OCI-LY7 (cell line): ENCODE measurements around the gene TSSK6. TPM values are rescaled to one million over a fixed set of nuclear protein-coding genes. Genes with fewer than 3 reads are reported as not detected.

ENCODE experiments used
- BruUV-seq: library from RNA; stranded (reverse); fragments of 400-500 nt; replicated peaks from 2 replicates; lab custom pipeline; 2021; lab: Mats Ljungman, UMichigan
- CTCF ChIA-PET: fragments of 300-600 bp; sonication (Branson Sonifier 250); formaldehyde crosslinking; loops from one replicate; lab custom pipeline; 2022; ENCODE audit warnings: antibody characterized with exemption; ENCODE audit not compliant: unreplicated experiment; lab: Charles Lee
- POLR2A ChIA-PET: fragments of 300-600 bp; sonication (Branson Sonifier 250); formaldehyde crosslinking; loops from one replicate; lab custom pipeline; 2022; ENCODE audit warnings: antibody characterized with exemption; lab: Charles Lee
- DNase-seq: peaks from one replicate; pipeline ENCODE4 v3.0.0-alpha.2; 2015; ENCODE audit warnings: low spot score
- H2AFZ ChIP-seq: fragments of 200-600 bp; sonication (generic), shearing (Covaris generic); 2 replicates; pipeline ENCODE4 v1.6.1; 2014; ENCODE audit warnings: mild to moderate bottlenecking, antibody characterized with exemption, low read length, moderate library complexity
- H3K27ac ChIP-seq: fragments of 200-600 bp; sonication (generic); 2 replicates; pipeline ENCODE4 v1.5.1; 2014; ENCODE audit warnings: mixed run types, low read depth, mild to moderate bottlenecking, moderate library complexity, low read length, inconsistent platforms; ENCODE audit not compliant: poor library complexity, severe bottlenecking
- H3K36me3 ChIP-seq: fragments of 200-600 bp; sonication (generic); 2 replicates; pipeline ENCODE4 v1.6.1; 2014; ENCODE audit warnings: mild to moderate bottlenecking, antibody characterized with exemption, low read length, moderate library complexity, mixed read lengths; ENCODE audit not compliant: insufficient read depth
- H3K4me1 ChIP-seq: fragments of 200-600 bp; sonication (generic); 2 replicates; pipeline ENCODE4 v1.5.1; 2014; ENCODE audit warnings: mild to moderate bottlenecking, low read length; ENCODE audit not compliant: insufficient read depth, poor library complexity, severe bottlenecking
- H3K4me2 ChIP-seq: fragments of 200-600 bp; sonication (generic); 2 replicates; pipeline ENCODE4 v1.6.1; 2014; ENCODE audit warnings: mild to moderate bottlenecking, low read length
- H3K4me3 ChIP-seq: fragments of 200-600 bp; sonication (generic); 2 replicates; pipeline ENCODE4 v1.5.1; 2014; ENCODE audit warnings: mild to moderate bottlenecking, low read depth, low read length; ENCODE audit not compliant: poor library complexity, severe bottlenecking
- H3K79me2 ChIP-seq: fragments of 200-600 bp; sonication (generic); 2 replicates; pipeline ENCODE4 v1.6.1; 2016; ENCODE audit warnings: low read depth, mild to moderate bottlenecking, low read length, moderate library complexity, mixed read lengths; ENCODE audit not compliant: insufficient read depth
- H3K9me2 ChIP-seq: fragments of 200-600 bp; sonication (generic); 2 replicates; pipeline ENCODE4 v1.6.1; 2016; ENCODE audit warnings: mild to moderate bottlenecking, low read length, mixed read lengths; ENCODE audit not compliant: insufficient read depth
- H3K9me3 ChIP-seq: fragments of 200-600 bp; sonication (generic); 2 replicates; pipeline ENCODE4 v1.6.1; 2014; ENCODE audit warnings: mild to moderate bottlenecking, mixed run types, low read length, mixed read lengths
- H4K20me1 ChIP-seq: fragments of 200-600 bp; sonication (generic); 2 replicates; pipeline ENCODE4 v1.6.1; 2014; ENCODE audit warnings: mild to moderate bottlenecking, antibody characterized with exemption, low read length, moderate library complexity, mixed read lengths; ENCODE audit not compliant: insufficient read depth
- CTCF ChIP-seq: fragments of 200-600 bp; sonication (generic); conservative IDR thresholded peaks from 2 replicates; pipeline ENCODE4 v1.5.1; 2014; ENCODE audit warnings: mild to moderate bottlenecking, antibody characterized with exemption, low read length, moderate library complexity, mixed read lengths
- EZH2phosphoT487 ChIP-seq: fragments of 200-600 bp; sonication (generic); IDR thresholded peaks from 2 replicates; pipeline ENCODE4 v1.6.1; 2018; ENCODE audit warnings: low read depth, borderline replicate concordance, mild to moderate bottlenecking, mixed run types, antibody characterized with exemption, low read length, moderate library complexity, mixed read lengths
- intact Hi-C: fragments of 100-400 bp; cut with micrococcal nuclease; formaldehyde crosslinking; loops from one replicate; pipeline ENCODE4 v1.10.0; 2022; ENCODE audit not compliant: unreplicated experiment
- total RNA-seq, 2 experiments: library from RNA; depleted of rRNA in 1 of 2; stranded (reverse); fragments of >200 nt in 1 of 2; shearing (Covaris generic) in 1 of 2; gene quantifications; 2 replicates each; pipeline ENCODE4 v1.2.3, GENCODE V29; 2014 to 2022

The TSSK6 gene
- total RNA-seq, 2 experiments from 2014 or later, result 6.4 to 10.5 TPM

GRCh38 chr19:19537075-19538048 lies 22.0 kb upstream of the TSSK6 start:
- H3K36me3 ChIP-seq, result peaks cover 12% of the 10 kb centered on the region; the same call in 1 of the 2 replicates
- H3K9me3 ChIP-seq, result no peaks in the 10 kb centered on the region
- no peaks in the 10 kb centered on the region for H4K20me1 ChIP-seq
- H3K27ac ChIP-seq, result no peak overlapping the region
- ChIA-PET CTCF (no interaction called here), POLR2A (no interaction called here)
- H3K4me3 ChIP-seq, result no peak overlapping the region
- no peak overlapping the region for H3K4me2 ChIP-seq
- peaks cover 14% of the 10 kb centered on the region for H3K4me1 ChIP-seq
- no TSS peak for BruUV-seq
- H2AFZ ChIP-seq, result no peak overlapping the region
- H3K9me2 ChIP-seq, result no peaks in the 10 kb centered on the region
- TF ChIP-seq CTCF (no peak), EZH2phosphoT487 (no peak)
- no peak for DNase-seq
- no peaks in the 10 kb centered on the region for H3K79me2 ChIP-seq
- intact Hi-C loops, result loop anchor here (10.0 kb wide), 1 partner anchor 207 kb away; no protein-coding TSS in a partner anchor

GRCh38 chr19:19535311-19536191 lies 20.2 kb upstream of the TSSK6 start:
- ChIA-PET CTCF (no interaction called here), POLR2A (interaction anchor here (0.7 kb wide), 2 partner anchors 499 to 1627 kb away, joined by 3 read pairs; no protein-coding TSS in a partner anchor)
- no peaks in the 10 kb centered on the region for H3K9me3 ChIP-seq
- H3K4me1 ChIP-seq, result peaks cover 9% of the 10 kb centered on the region
- no peak for TF ChIP-seq CTCF
- no peak for TF ChIP-seq EZH2phosphoT487
- no peak overlapping the region for H3K27ac ChIP-seq
- H3K79me2 ChIP-seq, result no peaks in the 10 kb centered on the region
- BruUV-seq, result no TSS peak
- no peak for DNase-seq
- peaks cover 16% of the 10 kb centered on the region; the same call in 1 of the 2 replicates for H3K36me3 ChIP-seq
- no peaks in the 10 kb centered on the region for H3K9me2 ChIP-seq
- intact Hi-C loops, result loop anchor here (10.0 kb wide), 1 partner anchor 209 kb away; no protein-coding TSS in a partner anchor
- H3K4me2 ChIP-seq, result no peak overlapping the region
- no peak overlapping the region for H3K4me3 ChIP-seq
- no peaks in the 10 kb centered on the region for H4K20me1 ChIP-seq
- H2AFZ ChIP-seq, result no peak overlapping the region
